HG02610 (cell line): ENCODE results near the gene OR5D16.
"Not testable (repeated sequence)": the region's sequence is repeated elsewhere in the genome, so short reads cannot be mapped to it uniquely, and the experiment has no call there.

Experiments used
- ATAC-seq: cut with Tn5 transposase; IDR thresholded peaks from one replicate; pipeline ENCODE4 v1.9.1; 2021; ENCODE audit warnings: mild to moderate bottlenecking, moderate library complexity; ENCODE audit not compliant: unreplicated experiment

Gene OR5D16

GRCh38 chr11:55838452-55838851 lies at the start of gene OR5D16:
Gene OR5D16 (plus strand): TSS chr11:55838752. CDS start chr11:55838752, 0 bp downstream.
- no peak for ATAC-seq

- no peak for ATAC-seq
Measured at GRCh38 chr11:55791606-55792005, 46.9 kb upstream of the OR5D16 start.

DNA sequence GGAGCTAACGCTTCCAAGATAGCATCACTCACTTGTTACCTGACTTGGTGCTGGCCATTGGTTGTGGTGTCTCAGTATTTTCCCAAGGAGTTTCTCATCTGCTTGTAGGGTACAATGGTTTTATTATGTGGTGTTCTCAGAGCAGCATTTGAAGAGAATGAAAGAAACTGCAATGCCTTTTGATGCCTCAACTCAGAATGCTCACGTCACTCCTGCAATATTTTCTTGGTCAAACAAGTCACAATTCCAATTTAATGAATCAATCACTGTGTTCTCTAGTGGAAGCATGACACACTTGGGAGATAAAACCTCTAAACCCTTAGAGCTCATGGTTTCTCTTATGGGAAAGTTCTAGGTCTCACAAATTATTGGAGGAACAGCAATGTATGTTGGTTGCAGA lies 45.2 kb upstream of the OR5D16 start:
- no peak for ATAC-seq

DNA sequence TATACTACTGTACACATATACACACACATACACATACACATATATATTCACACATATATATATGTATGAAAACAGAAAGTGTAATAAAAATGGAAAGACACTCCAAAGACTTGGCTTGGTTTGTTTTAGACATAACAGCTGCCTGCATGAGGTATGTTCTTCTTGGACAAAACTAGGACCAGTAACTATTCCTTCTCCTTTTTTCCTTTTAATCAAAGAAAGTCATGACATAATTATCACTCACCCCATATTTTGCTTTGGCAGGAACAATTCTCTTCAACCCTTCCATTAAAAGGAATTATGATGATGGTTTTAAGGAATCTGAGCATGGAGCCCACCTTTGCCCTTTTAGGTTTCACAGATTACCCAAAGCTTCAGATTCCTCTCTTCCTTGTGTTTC lies 43.3 kb upstream of the OR5D16 start, which contains the start of gene OR5D14:
TSS of gene OR5D14 (plus strand) at position 301 of the 400 bp plus-strand sequence. CDS start at position 301, 0 bp downstream.
- ATAC-seq = no peak

GRCh38 chr11:55806248-55806647 lies 32.3 kb upstream of the OR5D16 start:
- no peak for ATAC-seq

DNA sequence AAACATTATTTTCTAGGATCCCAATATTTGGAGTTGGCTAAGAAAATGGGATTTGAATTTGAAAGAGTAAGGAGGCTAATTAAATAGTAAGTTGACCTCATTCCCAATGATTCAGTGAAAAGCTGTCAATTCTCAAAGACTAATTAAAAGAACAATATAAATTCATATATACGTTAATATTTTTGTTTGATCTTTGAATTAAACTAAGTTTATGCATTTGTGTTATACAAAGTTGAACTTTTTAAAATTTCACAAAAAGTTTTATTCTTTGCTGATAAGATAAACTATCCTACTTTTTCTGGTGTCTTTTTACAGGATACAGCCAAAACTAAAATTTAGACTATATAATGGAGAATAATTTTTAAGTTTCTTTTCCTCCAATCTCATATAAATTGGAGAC lies 27.5 kb upstream of the OR5D16 start, which contains the start of gene OR5L1:
TSS of gene OR5L1 (plus strand) at position 301 of the 400 bp plus-strand sequence. CDS start 100 bp downstream, outside the sequence.
- ATAC-seq = no peak

- ATAC-seq = no peak
Measured at GRCh38 chr11:55819330-55819729, 19.2 kb upstream of the OR5D16 start, which contains the start of gene OR5D18. Gene OR5D18 (plus strand): TSS chr11:55819630. CDS start chr11:55819630, 0 bp downstream.

- no peak for ATAC-seq
Measured at GRCh38 chr11:55826919-55827318, 11.6 kb upstream of the OR5D16 start, which contains the start of gene OR5L2. Gene OR5L2 (plus strand): TSS chr11:55827219. CDS start chr11:55827219, 0 bp downstream.

DNA sequence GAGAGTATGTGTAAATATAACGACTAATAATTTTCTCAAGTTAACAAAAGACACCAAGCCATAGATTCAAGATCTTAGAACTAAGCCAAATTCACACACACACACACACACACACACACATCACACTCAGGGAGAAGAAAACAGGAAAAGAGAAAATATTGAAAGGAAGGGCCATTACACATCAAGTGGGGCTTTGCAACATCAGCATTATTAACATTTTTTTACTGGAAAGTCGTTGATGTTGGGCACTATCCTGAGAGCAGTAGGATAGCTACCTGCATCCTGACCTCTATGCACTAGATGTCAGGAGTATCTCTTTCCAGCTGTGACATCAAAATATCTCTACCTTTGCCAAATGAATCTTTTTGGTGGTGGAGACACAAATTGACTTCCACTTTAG lies 8.9 kb downstream of the OR5D16 start:
- no peak for ATAC-seq

DNA sequence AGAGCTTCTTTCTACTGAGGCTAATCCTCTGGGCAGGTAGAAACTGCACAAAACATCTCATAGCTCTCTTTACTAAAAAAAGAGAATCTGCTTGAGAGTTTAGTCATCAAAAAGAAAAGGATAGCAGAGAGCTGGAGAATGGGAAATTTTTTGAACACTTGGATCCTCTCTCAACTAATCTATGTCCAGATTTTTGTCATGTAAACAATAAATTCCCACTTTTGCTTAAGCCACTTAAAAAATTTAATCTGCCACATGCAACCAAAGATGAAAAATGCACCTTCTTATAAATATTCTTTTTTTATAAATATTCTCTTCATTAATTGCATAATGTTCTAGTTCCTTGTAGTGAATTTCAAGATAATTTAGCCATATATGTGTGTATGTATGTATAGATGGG lies 10.5 kb downstream of the OR5D16 start:
- no peak for ATAC-seq

GRCh38 chr11:55852141-55852540 lies 13.6 kb downstream of the OR5D16 start:
- ATAC-seq = no peak

GRCh38 chr11:55854704-55855103 lies 16.2 kb downstream of the OR5D16 start:
- peak; percentile 38 for ATAC-seq

- not testable (repeated sequence) for ATAC-seq
Measured at GRCh38 chr11:55867354-55867753, 28.8 kb downstream of the OR5D16 start.

DNA sequence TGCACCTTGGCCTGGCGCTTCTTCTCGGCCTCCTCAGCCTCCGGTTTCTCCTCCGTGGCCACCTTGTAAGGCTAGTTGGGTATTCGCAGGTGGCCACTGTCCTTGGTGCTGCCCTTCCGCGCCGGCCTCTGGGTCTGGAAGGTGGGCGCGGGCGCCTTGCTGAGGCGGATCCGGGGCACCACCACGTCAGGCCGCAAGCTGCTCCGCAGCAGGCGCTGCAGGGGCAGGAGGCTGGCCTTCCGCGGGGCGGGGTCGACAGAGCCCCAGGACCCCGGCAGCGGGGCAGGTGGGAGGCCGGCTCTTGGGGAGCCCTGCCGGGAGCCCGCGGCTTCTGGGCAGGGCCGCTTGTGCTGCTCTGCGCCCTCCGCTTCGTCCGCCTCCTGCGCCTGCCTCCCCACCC lies 34.2 kb downstream of the OR5D16 start:
- not testable (repeated sequence) for ATAC-seq

GRCh38 chr11:55873146-55873545 lies 34.6 kb downstream of the OR5D16 start:
- ATAC-seq = not testable (repeated sequence)

DNA sequence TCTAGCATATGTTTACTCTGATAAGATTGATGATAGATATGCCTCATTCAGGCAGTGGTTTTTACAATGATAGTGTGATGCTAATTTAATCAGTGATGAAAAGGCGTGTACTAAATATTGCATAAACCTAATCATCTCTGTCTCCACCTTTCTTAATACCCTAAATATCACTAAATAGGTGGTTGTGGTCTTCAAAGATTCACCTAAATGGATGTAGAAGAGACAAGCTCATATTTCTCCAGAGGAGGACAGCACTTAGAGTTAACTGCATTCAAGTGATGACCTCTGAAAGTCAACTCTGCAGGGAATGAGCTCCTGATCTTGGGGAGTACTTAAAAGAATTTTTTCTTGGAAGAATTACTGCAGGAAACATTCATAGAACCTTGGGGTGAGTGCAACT lies 44.4 kb downstream of the OR5D16 start, which contains the start of gene TRIM51:
TSS of gene TRIM51 (plus strand) at position 301 of the 400 bp plus-strand sequence. CDS start 2,132 bp downstream, outside the sequence.
- ATAC-seq = not testable (repeated sequence)

- ATAC-seq = not testable (repeated sequence)
Measured at GRCh38 chr11:55884995-55885394, 46.4 kb downstream of the OR5D16 start.

DNA sequence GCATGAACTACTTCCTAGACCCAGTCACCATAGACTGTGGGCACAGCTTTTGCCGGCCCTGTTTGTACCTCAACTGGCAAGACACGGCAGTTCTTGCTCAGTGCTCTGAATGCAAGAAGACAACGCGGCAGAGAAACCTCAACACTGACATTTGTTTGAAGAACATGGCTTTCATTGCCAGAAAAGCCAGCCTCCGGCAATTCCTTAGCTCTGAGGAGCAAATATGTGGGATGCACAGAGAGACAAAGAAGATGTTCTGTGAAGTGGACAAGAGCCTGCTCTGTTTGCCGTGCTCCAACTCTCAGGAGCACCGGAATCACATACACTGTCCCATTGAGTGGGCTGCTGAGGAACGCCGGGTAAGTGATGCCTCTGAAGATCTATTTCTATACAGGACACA lies 46.9 kb downstream of the OR5D16 start:
- not testable (repeated sequence) for ATAC-seq
